NCI-H187 treated with DMSO at 0.1 percent for 48 hours (cell line): ENCODE results near the gene AURKB.
A peak's percentile ranks its signal among the peaks of the same experiment; 100 is the strongest.
"Not testable (repeated sequence)": the region's sequence is repeated elsewhere in the genome, so short reads cannot be mapped to it uniquely, and the experiment has no call there.

Experiments used
- DNase-seq: peaks from one replicate; lab custom pipeline; 2025; lab: John Stamatoyannopoulos, UW

The AURKB gene

GRCh38 chr17:8187517-8188262 is 22.7 kb downstream of the AURKB start:
- peak; percentile 82 for DNase-seq

GRCh38 chr17:8186787-8187516 is 23.4 kb downstream of the AURKB start:
- peak; percentile 28 for DNase-seq

- DNase-seq, result no peak
These were observed 24.0 kb downstream of the AURKB start for GRCh38 chr17:8186446-8186786.

GRCh38 chr17:8185582-8186445 is 24.6 kb downstream of the AURKB start:
- no peak for DNase-seq

- DNase-seq, result no peak
These were observed 33.2 kb downstream of the AURKB start for GRCh38 chr17:8176998-8177731.

GRCh38 chr17:8176197-8176940 is 34.0 kb downstream of the AURKB start, which contains the start of gene TMEM107:
Gene TMEM107, minus strand, starts transcription at chr17:8176380. Its CDS starts 94 bp downstream, at chr17:8176286.
- DNase-seq, result no peak

GRCh38 chr17:8175795-8176196 is 34.6 kb downstream of the AURKB start:
- no peak for DNase-seq

GRCh38 chr17:8173871-8174322 is 36.5 kb downstream of the AURKB start:
- no peak for DNase-seq

GRCh38 chr17:8173056-8173870 is 37.1 kb downstream of the AURKB start:
- peak; percentile 68 for DNase-seq

- DNase-seq, result not testable (repeated sequence)
These were observed 40.2 kb downstream of the AURKB start for GRCh38 chr17:8170186-8170585.

- DNase-seq, result no peak
These were observed 42.8 kb downstream of the AURKB start for GRCh38 chr17:8167526-8167925.

GRCh38 chr17:8166731-8167130 is 43.6 kb downstream of the AURKB start:
- DNase-seq, result no peak

GRCh38 chr17:8164815-8165131 is 45.6 kb downstream of the AURKB start:
- DNase-seq, result no peak

GRCh38 chr17:8163978-8164814 is 46.2 kb downstream of the AURKB start:
- no peak for DNase-seq

GRCh38 chr17:8162997-8163977 is 47.1 kb downstream of the AURKB start:
- no peak for DNase-seq

- DNase-seq, result no peak
These were observed 48.0 kb downstream of the AURKB start, which contains the start of gene VAMP2 for GRCh38 chr17:8162233-8162996. Gene VAMP2, minus strand, starts transcription at chr17:8162948. Its CDS starts 69 bp downstream, at chr17:8162879.
